B cell (primary cell): Measurements from ENCODE around the gene DHX8. TPM values are rescaled to one million over a fixed set of nuclear protein-coding genes. Genes with fewer than 3 reads are reported as not detected.

Experiments
- ATAC-seq: fragments of 200-7000 bp; cut with Tn5 transposase; one replicate; pipeline ENCODE4 v1.10.0; 2021; ENCODE audit warnings: low read depth, mild to moderate bottlenecking, moderate number of reproducible peaks, moderate library complexity
- CTCF ChIA-PET: fragments of 350-600 bp; sonication (Branson Sonifier 250); formaldehyde crosslinking; loops from one replicate; lab custom pipeline; 2021; ENCODE audit warnings: antibody characterized with exemption, inconsistent platforms; lab: Charles Lee
- POLR2A ChIA-PET: fragments of 350-600 bp; sonication (Branson Sonifier 250); formaldehyde crosslinking; loops from one replicate; lab custom pipeline; 2021; ENCODE audit warnings: antibody characterized with exemption; lab: Charles Lee
- DNase-seq: peaks from one replicate; pipeline ENCODE4 v3.0.0; 2013
- H2AFZ ChIP-seq: 2 replicates; pipeline ENCODE4 v1.6.1; 2012; ENCODE audit warnings: mild to moderate bottlenecking, low read depth, low read length; ENCODE audit not compliant: insufficient read depth, poor library complexity, severe bottlenecking
- H3K27ac ChIP-seq, 2 donors: 1 replicate in 1 of 2; 2 replicates in 1 of 2; pipeline ENCODE4 v1.5.1; 2012 to 2013; ENCODE audit warnings: low read length in 2 of 2, mild to moderate bottlenecking in 2 of 2, moderate library complexity in 1 of 2
- H3K27me3 ChIP-seq, 4 experiments: fragments of 200-600 bp in 1 of 4; sonication (generic) in 1 of 4; replicated peaks in 1 of 4; 1 replicate in 2 of 4; 2 replicates in 2 of 4; pipeline versions ENCODE4 v1.6.1 to v1.7.0; 2013 to 2016; ENCODE audit warnings: low read length in 3 of 4, mild to moderate bottlenecking in 2 of 4, mixed read lengths in 1 of 4, moderate library complexity in 1 of 4; ENCODE audit not compliant: insufficient read depth in 4 of 4, control insufficient read depth in 3 of 4; ENCODE audit errors: control extremely low read depth in 1 of 4
- H3K36me3 ChIP-seq, 2 experiments: replicated peaks in 1 of 2; 1 replicate in 1 of 2; 2 replicates in 1 of 2; pipeline versions ENCODE4 v1.6.1 to v1.7.1; 2013; ENCODE audit warnings: low read length in 1 of 2; ENCODE audit not compliant: insufficient read depth in 2 of 2, control insufficient read depth in 1 of 2; ENCODE audit errors: control extremely low read depth in 1 of 2, extremely low read depth in 1 of 2
- H3K4me1 ChIP-seq, 2 donors: fragments of 200-600 bp in 1 of 2; sonication (generic) in 1 of 2; 1 replicate in 1 of 2; 2 replicates in 1 of 2; pipeline versions ENCODE4 v1.5.1 to v1.6.1; 2013 to 2017; ENCODE audit warnings: low read length in 2 of 2; ENCODE audit not compliant: control insufficient read depth in 2 of 2, insufficient read depth in 2 of 2
- H3K4me2 ChIP-seq: replicated peaks from 2 replicates; pipeline ENCODE3; 2012; ENCODE audit warnings: mild to moderate bottlenecking, low read depth, low read length; ENCODE audit not compliant: poor library complexity, severe bottlenecking
- H3K4me3 ChIP-seq, 5 experiments: fragments of 200-600 bp in 1 of 5; sonication (generic) in 1 of 5; 1 replicate in 3 of 5; 2 replicates in 2 of 5; pipeline versions ENCODE4 v1.5.1 to v1.7.0; 2011 to 2016; ENCODE audit warnings: low read length in 4 of 5, mild to moderate bottlenecking in 4 of 5, low read depth in 2 of 5, control low read depth in 1 of 5, moderate library complexity in 1 of 5; ENCODE audit not compliant: insufficient read depth in 1 of 5; ENCODE audit errors: control extremely low read depth in 1 of 5, extremely low read depth in 1 of 5
- H3K79me2 ChIP-seq: fragments of 200-600 bp; sonication (generic); one replicate; pipeline ENCODE4 v1.6.0; 2016; ENCODE audit warnings: low read length; ENCODE audit not compliant: control insufficient read depth, insufficient read depth
- H3K9ac ChIP-seq: fragments of 200-600 bp; sonication (generic); 2 replicates; pipeline ENCODE4 v1.6.1; 2017; ENCODE audit warnings: mild to moderate bottlenecking, low read length, moderate library complexity
- H3K9me3 ChIP-seq, 3 donors: one replicate each; pipeline versions ENCODE4 v1.6.1 to v1.7.1; 2013; ENCODE audit warnings: low read length in 2 of 3; ENCODE audit not compliant: control insufficient read depth in 2 of 3, insufficient read depth in 1 of 3; ENCODE audit errors: control extremely low read depth in 1 of 3
- H4K20me1 ChIP-seq: 2 replicates; pipeline ENCODE4 v1.6.0; 2012; ENCODE audit warnings: mild to moderate bottlenecking, low read length; ENCODE audit not compliant: insufficient read depth, control insufficient read depth, poor library complexity, severe bottlenecking
- H3K27ac Mint-ChIP-seq: one replicate; pipeline ENCODE4 v1.8.0; 2021; ENCODE audit warnings: mixed read lengths
- H3K27me3 Mint-ChIP-seq: one replicate; pipeline ENCODE4 v1.8.0; 2021; ENCODE audit warnings: mixed read lengths
- H3K4me1 Mint-ChIP-seq: one replicate; pipeline ENCODE4 v1.8.0; 2021; ENCODE audit warnings: mixed read lengths
- H3K4me3 Mint-ChIP-seq: one replicate; pipeline ENCODE4 v1.8.0; 2021; ENCODE audit warnings: mixed read lengths
- H3K9me3 Mint-ChIP-seq: one replicate; pipeline ENCODE4 v1.8.0; 2022; ENCODE audit warnings: mixed read lengths; ENCODE audit not compliant: insufficient read depth
- EZH2 ChIP-seq: IDR thresholded peaks from 2 replicates; pipeline ENCODE4 v1.6.1; 2012; ENCODE audit warnings: borderline replicate concordance, low read depth, mild to moderate bottlenecking, moderate library complexity, low read length; ENCODE audit not compliant: insufficient read depth, poor library complexity, severe bottlenecking
- WGBS: methylation state at CpG from one replicate; pipeline ENCODE4 v1.1.5; 2013; ENCODE audit warnings: missing lambda C conversion rate; ENCODE audit not compliant: insufficient coverage; 5-methylcytosine and 5-hydroxymethylcytosine counted together
- intact Hi-C: fragments of 100-400 bp; cut with micrococcal nuclease; formaldehyde crosslinking; loops from one replicate; pipeline ENCODE4 v1.10.0; 2022
- polyA plus RNA-seq: library from polyadenylated mRNA; depleted of rRNA; stranded (reverse); fragments of >200 nt; gene quantifications from 2 replicates; pipeline ENCODE4 v1.2.3, GENCODE V29; 2012
- total RNA-seq, 2 donors: library from RNA; stranded (reverse); fragments of 120-200 nt in 1 of 2; gene quantifications; 1 replicate in 1 of 2; 2 replicates in 1 of 2; pipeline versions ENCODE4 v1.2.3 to v1.2.4, GENCODE V29; 2013 to 2022
- TF ChIP-seq, protein P1 (sequence below): fragments of 200-600 bp; IDR thresholded peaks from one replicate; pipeline ENCODE4 v1.8.0; 2022; ENCODE audit warnings: antibody characterized with exemption, mild to moderate bottlenecking

DHX8 gene
- total and polyA plus RNA-seq, 2 donors (not counting 1 experiment from before 2014, with no cell fraction given) = 17.9 to 63.3 TPM

DNA sequence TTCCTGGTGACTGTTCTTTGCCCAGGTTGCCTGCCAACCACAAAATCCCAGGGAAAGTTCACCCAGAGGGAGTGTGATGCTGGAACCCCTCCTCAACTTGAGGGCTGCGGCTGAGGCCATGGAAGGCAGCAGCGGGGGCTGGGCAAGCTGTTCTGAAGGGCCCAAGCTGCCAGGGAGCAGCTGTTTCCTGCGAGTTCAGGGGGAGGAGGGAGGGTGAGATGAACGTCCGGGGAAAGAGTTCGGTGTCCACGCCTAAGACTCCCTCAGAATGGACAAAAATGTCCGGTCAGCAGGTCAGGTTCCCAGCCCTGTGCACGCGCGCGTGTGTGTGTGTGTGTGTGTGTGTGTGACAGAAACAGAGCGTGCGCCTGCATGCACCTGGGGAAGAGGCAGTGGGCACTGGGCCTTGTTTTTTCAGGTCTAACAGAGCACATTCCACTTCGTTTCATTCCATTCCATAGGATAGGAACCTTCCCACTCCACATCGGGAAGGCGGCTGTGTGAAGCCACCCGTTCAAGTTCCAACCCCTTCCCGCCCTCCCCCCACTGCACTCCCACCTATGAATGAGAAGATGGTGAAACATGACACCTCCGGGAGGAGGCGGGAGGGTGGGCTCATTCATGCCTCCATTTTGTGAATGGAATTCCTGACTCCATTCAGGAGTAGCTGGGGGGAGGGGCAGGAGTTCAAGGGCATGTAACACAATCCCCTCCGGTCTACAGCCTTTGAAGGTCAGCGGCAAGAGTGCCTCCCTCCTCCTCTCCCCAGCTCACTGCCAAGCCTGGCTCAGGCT is 46.7 kb downstream of the DHX8 start:
- POLR2A ChIA-PET = no interaction called here
- Histone ChIP-seq H3K9ac (no peak overlapping the region), H4K20me1 (peaks cover 17% of the 10 kb centered on the region), H3K27me3 (no peaks in the 10 kb centered on the region), H3K36me3 (peaks cover 0 to 24% of the 10 kb centered on the region in 2 experiments), H3K4me2 (no peak overlapping the region), H2AFZ (no peak overlapping the region), H3K27ac (no peak overlapping the region), H3K79me2 (no peaks in the 10 kb centered on the region), H3K4me1 (peaks cover 0 to 3% of the 10 kb centered on the region in 2 donors), H3K4me3 (no peak overlapping the region), H3K9me3 (no peaks in the 10 kb centered on the region)
- Mint-ChIP-seq H3K4me3 (no peak overlapping the region), H3K9me3 (no peaks in the 10 kb centered on the region), H3K27ac (no peak overlapping the region), H3K27me3 (no peaks in the 10 kb centered on the region), H3K4me1 (no peaks in the 10 kb centered on the region)
- ATAC-seq = no peak
- TF ChIP-seq EZH2 = no peak
- TF ChIP-seq, protein P1, sequence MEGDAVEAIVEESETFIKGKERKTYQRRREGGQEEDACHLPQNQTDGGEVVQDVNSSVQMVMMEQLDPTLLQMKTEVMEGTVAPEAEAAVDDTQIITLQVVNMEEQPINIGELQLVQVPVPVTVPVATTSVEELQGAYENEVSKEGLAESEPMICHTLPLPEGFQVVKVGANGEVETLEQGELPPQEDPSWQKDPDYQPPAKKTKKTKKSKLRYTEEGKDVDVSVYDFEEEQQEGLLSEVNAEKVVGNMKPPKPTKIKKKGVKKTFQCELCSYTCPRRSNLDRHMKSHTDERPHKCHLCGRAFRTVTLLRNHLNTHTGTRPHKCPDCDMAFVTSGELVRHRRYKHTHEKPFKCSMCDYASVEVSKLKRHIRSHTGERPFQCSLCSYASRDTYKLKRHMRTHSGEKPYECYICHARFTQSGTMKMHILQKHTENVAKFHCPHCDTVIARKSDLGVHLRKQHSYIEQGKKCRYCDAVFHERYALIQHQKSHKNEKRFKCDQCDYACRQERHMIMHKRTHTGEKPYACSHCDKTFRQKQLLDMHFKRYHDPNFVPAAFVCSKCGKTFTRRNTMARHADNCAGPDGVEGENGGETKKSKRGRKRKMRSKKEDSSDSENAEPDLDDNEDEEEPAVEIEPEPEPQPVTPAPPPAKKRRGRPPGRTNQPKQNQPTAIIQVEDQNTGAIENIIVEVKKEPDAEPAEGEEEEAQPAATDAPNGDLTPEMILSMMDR = no peak
- no peak for DNase-seq
- intact Hi-C loops = no loop called here
- CTCF ChIA-PET = no interaction called here
- 32% methylated on average over 12 of the region's 23 CpGs for WGBS

DNA sequence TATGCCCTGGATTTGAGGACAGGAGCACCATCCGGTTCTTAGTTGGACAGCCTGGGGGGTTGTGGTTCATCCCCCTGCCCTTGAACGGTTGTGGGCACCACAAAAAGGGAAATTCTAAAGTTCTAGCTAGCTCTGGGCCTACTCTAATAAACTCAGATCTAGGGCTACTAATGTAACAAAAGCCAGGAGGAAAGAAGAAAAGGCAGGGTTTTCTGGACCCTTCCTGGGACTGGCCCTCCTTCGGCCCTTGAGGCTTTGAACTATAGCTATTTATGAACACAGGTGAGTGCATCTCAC is 47.3 kb downstream of the DHX8 start:
- intact Hi-C loops = no loop called here
- Mint-ChIP-seq H3K4me3 (no peak overlapping the region), H3K4me1 (peaks cover under 1% of the 10 kb centered on the region), H3K27ac (no peak overlapping the region), H3K27me3 (no peaks in the 10 kb centered on the region), H3K9me3 (no peaks in the 10 kb centered on the region)
- no peak overlapping the region for H3K27ac ChIP-seq
- no peaks in the 10 kb centered on the region for H3K79me2 ChIP-seq
- H2AFZ ChIP-seq = no peak overlapping the region
- no peak overlapping the region for H3K4me2 ChIP-seq
- no peak overlapping the region for H3K4me3 ChIP-seq
- DNase-seq (no peak), ATAC-seq (no peak)
- no peak for TF ChIP-seq EZH2
- TF ChIP-seq, protein P1 = no peak
- peaks cover 0 to 18% of the 10 kb centered on the region in 2 experiments for H3K36me3 ChIP-seq
- no CpG with 5 or more reads among the region's 3 CpGs for WGBS
- POLR2A ChIA-PET = no interaction called here
- no peaks in the 10 kb centered on the region for H3K27me3 ChIP-seq
- no peaks in the 10 kb centered on the region for H3K9me3 ChIP-seq
- H3K9ac ChIP-seq = no peak overlapping the region
- H3K4me1 ChIP-seq = peaks cover 0 to 3% of the 10 kb centered on the region in 2 donors
- peaks cover 12% of the 10 kb centered on the region for H4K20me1 ChIP-seq
- CTCF ChIA-PET = interaction anchor here (1.3 kb wide), 1 partner anchor 143 kb away, joined by 3 read pairs; no protein-coding TSS in a partner anchor
